Loucy (cell line): ENCODE results near the gene EFNA5.

ENCODE experiments used
- H2AFZ ChIP-seq: fragments of 200-600 bp; sonication (generic); 2 replicates; pipeline ENCODE4 v1.6.0; 2016; ENCODE audit warnings: antibody characterized with exemption, mild to moderate bottlenecking, low read length, moderate library complexity
- H3F3A ChIP-seq: fragments of 200-600 bp; 2 replicates; pipeline ENCODE4 v1.6.0; 2016; ENCODE audit warnings: antibody characterized with exemption, low read depth, mild to moderate bottlenecking
- H3K27me3 ChIP-seq: fragments of 200-600 bp; sonication (generic); 2 replicates; pipeline ENCODE4 v1.6.1; 2014; ENCODE audit warnings: low read length, mild to moderate bottlenecking; ENCODE audit not compliant: insufficient read depth, poor library complexity, severe bottlenecking
- H3K36me3 ChIP-seq: fragments of 200-600 bp; sonication (generic); 2 replicates; pipeline ENCODE4 v1.6.1; 2016; ENCODE audit warnings: low read length; ENCODE audit not compliant: insufficient read depth
- H3K4me1 ChIP-seq: fragments of 200-600 bp; sonication (generic); 2 replicates; pipeline ENCODE4 v1.5.1; 2014; ENCODE audit warnings: low read length, mild to moderate bottlenecking; ENCODE audit not compliant: insufficient read depth, poor library complexity, severe bottlenecking
- H3K4me2 ChIP-seq: fragments of 200-600 bp; sonication (generic); 2 replicates; pipeline ENCODE4 v1.6.0; 2014; ENCODE audit warnings: antibody characterized with exemption, low read length, low read depth, mild to moderate bottlenecking; ENCODE audit not compliant: poor library complexity, severe bottlenecking
- H3K4me3 ChIP-seq: fragments of 200-600 bp; sonication (generic); 2 replicates; pipeline ENCODE4 v1.5.1; 2014; ENCODE audit warnings: low read length, mild to moderate bottlenecking, mixed read lengths; ENCODE audit not compliant: poor library complexity, severe bottlenecking
- H3K79me2 ChIP-seq: fragments of 200-600 bp; sonication (generic); 2 replicates; pipeline ENCODE4 v1.6.1; 2014; ENCODE audit warnings: low read length; ENCODE audit not compliant: insufficient read depth
- H3K9ac ChIP-seq: fragments of 200-600 bp; sonication (generic); 2 replicates; pipeline ENCODE4 v1.6.0; 2014; ENCODE audit warnings: mild to moderate bottlenecking, low read depth, low read length, moderate library complexity; ENCODE audit not compliant: poor library complexity, severe bottlenecking
- H3K9me2 ChIP-seq: fragments of 200-600 bp; sonication (generic); replicated peaks from 2 replicates; pipeline ENCODE4 v1.6.1; 2016; ENCODE audit warnings: low read depth, low read length, mixed read lengths
- H3K9me3 ChIP-seq: fragments of 200-600 bp; sonication (generic); 2 replicates; pipeline ENCODE4 v1.6.1; 2014; ENCODE audit warnings: mild to moderate bottlenecking, antibody characterized with exemption, low read length, low read depth; ENCODE audit not compliant: insufficient read depth
- H4K20me1 ChIP-seq: fragments of 200-600 bp; sonication (generic); 2 replicates; pipeline ENCODE4 v1.6.0; 2014; ENCODE audit warnings: antibody characterized with exemption, low read length, mild to moderate bottlenecking; ENCODE audit not compliant: insufficient read depth, poor library complexity, severe bottlenecking
- EZH2phosphoT487 ChIP-seq: fragments of 200-600 bp; IDR thresholded peaks from 2 replicates; pipeline ENCODE4 v1.6.1; 2018; ENCODE audit warnings: antibody characterized with exemption, mild to moderate bottlenecking, moderate library complexity, borderline replicate concordance
- TF ChIP-seq, protein P1 (sequence below): fragments of 200-600 bp; sonication (generic); conservative IDR thresholded peaks from 2 replicates; pipeline ENCODE4 v1.5.1; 2014; ENCODE audit warnings: mild to moderate bottlenecking, antibody characterized with exemption, low read length

Gene EFNA5

DNA sequence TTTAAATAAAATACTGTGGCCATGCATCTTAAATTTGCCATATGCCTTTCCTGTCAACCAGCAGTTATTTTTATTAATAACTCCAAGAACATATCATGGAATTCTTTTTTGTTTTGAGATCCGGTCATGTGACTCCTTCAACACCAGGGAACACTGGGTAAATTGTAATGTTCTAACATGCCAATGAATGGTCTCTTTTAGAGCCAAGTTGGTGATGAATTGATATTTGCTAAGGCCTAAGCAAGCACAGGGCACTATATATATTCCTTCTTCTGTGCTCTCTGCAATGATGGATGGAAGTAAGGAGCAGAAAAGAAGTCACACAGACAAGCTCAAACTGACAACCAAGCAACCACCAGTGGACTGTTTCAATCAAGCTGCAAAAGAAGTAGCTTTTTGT, 124.0 kb downstream of the EFNA5 start:
- no peaks in the 10 kb centered on the region for H3F3A ChIP-seq
- no peak overlapping the region for H3K4me2 ChIP-seq
- no peak overlapping the region for H2AFZ ChIP-seq
- no peaks in the 10 kb centered on the region for H4K20me1 ChIP-seq
- no peaks in the 10 kb centered on the region for H3K27me3 ChIP-seq
- no peaks in the 10 kb centered on the region for H3K9me3 ChIP-seq
- no peaks in the 10 kb centered on the region for H3K36me3 ChIP-seq
- no peaks in the 10 kb centered on the region for H3K9me2 ChIP-seq
- no peaks in the 10 kb centered on the region for H3K79me2 ChIP-seq
- no peak overlapping the region for H3K4me3 ChIP-seq
- no peak for TF ChIP-seq EZH2phosphoT487
- TF ChIP-seq, protein P1, sequence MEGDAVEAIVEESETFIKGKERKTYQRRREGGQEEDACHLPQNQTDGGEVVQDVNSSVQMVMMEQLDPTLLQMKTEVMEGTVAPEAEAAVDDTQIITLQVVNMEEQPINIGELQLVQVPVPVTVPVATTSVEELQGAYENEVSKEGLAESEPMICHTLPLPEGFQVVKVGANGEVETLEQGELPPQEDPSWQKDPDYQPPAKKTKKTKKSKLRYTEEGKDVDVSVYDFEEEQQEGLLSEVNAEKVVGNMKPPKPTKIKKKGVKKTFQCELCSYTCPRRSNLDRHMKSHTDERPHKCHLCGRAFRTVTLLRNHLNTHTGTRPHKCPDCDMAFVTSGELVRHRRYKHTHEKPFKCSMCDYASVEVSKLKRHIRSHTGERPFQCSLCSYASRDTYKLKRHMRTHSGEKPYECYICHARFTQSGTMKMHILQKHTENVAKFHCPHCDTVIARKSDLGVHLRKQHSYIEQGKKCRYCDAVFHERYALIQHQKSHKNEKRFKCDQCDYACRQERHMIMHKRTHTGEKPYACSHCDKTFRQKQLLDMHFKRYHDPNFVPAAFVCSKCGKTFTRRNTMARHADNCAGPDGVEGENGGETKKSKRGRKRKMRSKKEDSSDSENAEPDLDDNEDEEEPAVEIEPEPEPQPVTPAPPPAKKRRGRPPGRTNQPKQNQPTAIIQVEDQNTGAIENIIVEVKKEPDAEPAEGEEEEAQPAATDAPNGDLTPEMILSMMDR: no peak
- H3K9ac ChIP-seq: no peak overlapping the region
- H3K4me1 ChIP-seq: no peaks in the 10 kb centered on the region

DNA sequence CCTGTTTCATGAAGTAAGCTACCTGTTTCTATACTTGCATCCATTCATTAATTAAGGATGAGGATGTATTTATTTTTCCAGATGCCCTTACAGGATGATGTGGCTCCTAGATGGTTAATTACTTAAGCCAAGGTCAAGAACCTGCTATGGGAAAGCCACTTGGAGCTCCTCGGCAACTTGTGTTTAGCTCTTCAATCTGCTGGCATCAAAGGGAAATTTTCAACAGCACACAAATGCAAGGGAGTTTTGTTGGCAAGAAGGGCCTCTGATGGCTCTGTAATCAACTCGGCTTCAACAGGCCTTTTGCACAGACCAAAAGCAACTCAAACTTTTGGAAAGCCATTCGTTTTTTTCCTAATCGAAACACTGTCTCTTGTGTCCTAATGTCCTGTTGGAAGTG, 125.3 kb downstream of the EFNA5 start:
- no peaks in the 10 kb centered on the region for H3K9me3 ChIP-seq

DNA sequence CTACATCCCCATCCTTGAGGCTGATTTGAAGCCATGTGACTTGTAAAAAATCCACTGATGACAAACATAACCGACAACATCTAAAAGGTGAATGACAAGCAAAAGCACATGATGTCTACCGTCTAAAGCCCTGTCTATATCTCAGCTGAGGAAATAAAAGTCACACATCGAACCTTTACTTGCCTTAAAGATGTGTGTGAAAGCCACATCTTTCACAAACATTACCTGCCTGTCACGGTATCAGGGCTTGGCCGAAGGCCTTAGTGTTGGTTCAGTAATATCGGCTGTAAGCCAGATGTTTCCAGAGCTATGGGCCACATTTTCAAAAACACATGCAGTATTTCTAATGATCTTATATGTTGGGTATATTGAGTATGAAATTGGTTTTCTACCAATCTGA, 125.8 kb downstream of the EFNA5 start:
- H3F3A ChIP-seq: no peaks in the 10 kb centered on the region
- no peak overlapping the region for H3K4me3 ChIP-seq
- no peaks in the 10 kb centered on the region for H3K9me2 ChIP-seq
- H3K4me2 ChIP-seq: no peak overlapping the region
- H2AFZ ChIP-seq: no peak overlapping the region
- no peaks in the 10 kb centered on the region for H3K36me3 ChIP-seq
- H3K9ac ChIP-seq: no peak overlapping the region
- no peaks in the 10 kb centered on the region for H3K4me1 ChIP-seq
- H4K20me1 ChIP-seq: no peaks in the 10 kb centered on the region
- no peak for TF ChIP-seq EZH2phosphoT487
- TF ChIP-seq, protein P1: no peak
- H3K79me2 ChIP-seq: no peaks in the 10 kb centered on the region
- no peaks in the 10 kb centered on the region for H3K9me3 ChIP-seq
- H3K27me3 ChIP-seq: no peaks in the 10 kb centered on the region

More for the DNA sequence above, 125.3 kb downstream of the EFNA5 start:
- no peak overlapping the region for H3K4me3 ChIP-seq
- no peak overlapping the region for H3K9ac ChIP-seq
- H3K4me1 ChIP-seq: no peaks in the 10 kb centered on the region
- TF ChIP-seq, protein P1: no peak
- TF ChIP-seq EZH2phosphoT487: no peak
- H3F3A ChIP-seq: no peaks in the 10 kb centered on the region
- no peaks in the 10 kb centered on the region for H3K9me2 ChIP-seq
- H3K4me2 ChIP-seq: no peak overlapping the region
- H3K36me3 ChIP-seq: no peaks in the 10 kb centered on the region
- no peaks in the 10 kb centered on the region for H3K79me2 ChIP-seq
- no peak overlapping the region for H2AFZ ChIP-seq
- no peaks in the 10 kb centered on the region for H3K27me3 ChIP-seq
- H4K20me1 ChIP-seq: no peaks in the 10 kb centered on the region
